ENCODE data around the gene CDNF.
A peak's percentile ranks its signal among the peaks of the same experiment; 100 is the strongest.

CDNF gene

DNA sequence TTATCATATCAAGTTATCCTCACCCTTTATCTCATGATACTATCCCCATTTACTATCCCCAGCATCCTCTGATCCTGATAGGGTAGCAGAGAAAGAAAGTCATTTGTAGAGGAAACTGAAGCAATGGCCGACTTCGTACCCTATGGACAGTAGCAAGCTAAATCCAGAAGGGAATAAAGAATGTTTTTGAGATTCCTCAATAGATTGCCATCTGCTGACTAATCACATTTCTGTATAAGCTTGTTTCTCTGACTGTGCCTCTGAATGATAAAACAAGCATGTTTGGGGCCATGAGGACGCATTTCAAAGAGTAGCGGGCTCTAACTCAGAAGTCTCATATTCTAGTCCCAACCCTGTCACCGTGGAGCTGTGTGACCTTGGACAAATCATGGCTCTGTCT, 49.9 kb downstream of the CDNF start:
- DNase-seq (ENCODE audit: low spot score), result no peak

DNA sequence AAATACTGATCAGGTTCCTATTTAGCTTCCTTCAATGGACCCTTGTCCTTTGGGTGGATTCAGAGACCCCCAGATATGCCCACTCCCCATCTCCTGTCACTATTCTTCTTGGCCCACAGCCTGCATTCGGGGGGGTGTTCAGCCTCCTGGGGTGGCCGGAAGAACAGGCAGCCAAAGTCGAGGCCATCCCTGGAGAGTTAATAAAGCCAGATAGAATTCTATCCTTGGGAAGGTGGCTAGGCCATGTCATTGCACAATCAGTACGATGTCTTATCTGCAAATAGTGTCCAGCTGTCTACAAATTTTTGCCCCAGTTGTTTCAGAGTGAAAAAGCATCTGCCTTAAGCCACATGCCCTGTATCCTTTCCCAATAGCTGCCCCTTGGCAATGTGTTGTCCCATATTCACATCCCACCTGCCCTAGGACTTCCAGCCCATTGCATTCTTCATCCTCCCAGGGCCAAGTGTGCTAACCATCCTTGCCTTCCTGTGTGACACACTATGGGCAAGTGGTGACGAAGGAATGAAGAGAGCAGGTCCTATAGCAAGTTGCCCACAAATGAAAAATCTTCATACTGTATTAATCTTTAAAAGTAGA, 53.3 kb downstream of the CDNF start:
- no peak for DNase-seq (ENCODE audit: low spot score)

DNA sequence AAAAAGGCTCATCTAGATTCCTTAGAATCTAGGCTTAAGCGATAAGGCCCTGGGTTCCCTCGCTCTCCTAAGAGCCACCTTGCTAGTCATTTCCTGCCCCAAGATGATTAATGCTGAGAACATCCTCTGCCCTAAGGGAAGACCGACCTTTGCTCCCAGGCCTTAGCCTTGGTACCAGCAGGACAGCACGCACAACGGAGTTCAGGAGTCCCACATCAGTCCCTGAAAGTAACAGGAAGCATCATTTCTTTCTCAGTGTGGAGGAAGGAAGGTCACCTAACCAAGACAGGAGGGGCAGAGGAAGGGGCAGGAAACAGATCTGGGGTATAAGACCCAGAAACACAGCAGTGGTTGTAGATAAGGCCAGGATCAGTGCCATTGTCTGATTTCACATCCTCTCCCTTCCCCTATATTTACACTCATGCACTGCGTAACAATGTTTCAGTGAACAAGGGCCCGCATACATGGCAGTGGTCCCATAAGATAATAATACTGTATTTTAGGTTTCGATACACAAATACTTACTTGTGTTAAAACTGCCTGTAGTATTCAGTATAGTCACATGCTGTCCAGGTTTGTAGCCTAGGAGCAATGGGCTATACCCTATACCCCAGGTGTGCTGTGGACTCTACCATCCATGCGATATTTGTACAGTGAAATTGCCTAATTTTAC, 55.0 kb downstream of the CDNF start:
- DNase-seq (ENCODE audit: low spot score), result peak; percentile 60

DNA sequence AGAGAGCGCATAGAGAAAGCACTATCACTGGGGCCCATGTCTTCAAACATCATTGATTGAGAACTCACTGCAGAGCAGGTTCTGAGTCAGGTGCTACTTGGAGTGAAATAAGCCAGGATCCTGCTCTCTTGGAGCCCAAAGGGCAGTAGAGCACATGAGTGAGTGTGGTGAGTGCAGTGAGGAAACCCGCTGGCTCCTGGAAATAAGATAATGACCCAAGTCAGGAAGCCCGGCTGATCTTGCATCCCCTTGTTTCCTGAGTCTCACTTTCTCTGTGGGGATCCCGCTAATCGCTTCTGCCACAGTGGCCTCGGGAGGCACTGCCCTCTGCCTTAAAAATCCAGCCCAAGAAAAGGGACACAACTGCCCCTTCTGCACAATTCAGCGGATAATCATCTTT, 56.1 kb downstream of the CDNF start:
- DNase-seq (ENCODE audit: low spot score), result no peak

DNA sequence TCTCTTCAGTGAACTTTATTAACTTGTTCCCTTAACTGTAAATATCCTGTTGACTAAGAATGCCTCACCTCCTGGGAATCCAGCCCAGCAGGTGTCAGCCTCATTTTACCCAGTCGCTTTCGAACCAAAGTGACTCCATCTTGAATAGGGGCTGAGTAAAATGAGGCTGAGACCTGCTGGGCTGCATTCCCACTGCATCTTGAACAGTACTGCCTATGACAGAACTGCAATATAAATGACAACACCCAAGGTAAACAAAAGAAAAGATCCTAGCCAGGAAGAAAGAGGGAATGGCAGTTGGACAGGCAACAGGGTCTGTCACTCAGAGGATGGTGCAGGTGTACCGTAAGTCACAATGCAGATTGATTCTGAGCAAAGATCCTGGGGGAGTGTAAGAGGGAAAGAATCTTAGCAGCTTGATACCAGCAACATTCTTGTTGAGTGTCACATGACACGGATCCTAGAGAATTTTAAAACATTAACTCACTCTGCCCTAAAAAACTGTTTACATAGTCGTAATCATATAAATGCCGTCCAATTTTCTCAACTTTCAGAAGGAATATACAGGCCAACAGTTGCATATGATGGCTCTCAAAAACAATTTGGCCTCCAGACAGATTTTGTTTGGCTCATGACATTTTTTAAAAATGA, 58.7 kb downstream of the CDNF start:
- no peak for DNase-seq (ENCODE audit: low spot score)

DNA sequence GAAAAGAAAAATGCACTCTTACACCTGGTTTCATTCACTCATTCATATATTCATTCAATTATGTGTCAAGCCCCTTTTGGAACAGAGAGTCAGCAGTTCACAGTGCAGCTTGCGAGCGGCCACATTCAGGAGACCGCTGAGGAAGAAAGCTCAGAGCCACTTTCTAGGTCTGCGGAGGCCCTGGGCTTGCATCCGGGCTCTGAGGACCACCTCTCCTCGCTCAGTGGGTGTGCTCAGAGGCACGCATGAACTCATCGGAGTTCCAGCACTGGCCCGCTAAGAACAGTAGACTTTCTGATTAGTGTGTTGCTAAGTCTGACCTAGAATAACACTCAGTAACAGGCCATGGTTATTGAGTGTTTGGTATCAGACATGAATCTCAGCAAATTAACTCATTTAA, 61.3 kb downstream of the CDNF start:
- no peak for DNase-seq (ENCODE audit: low spot score)

DNA sequence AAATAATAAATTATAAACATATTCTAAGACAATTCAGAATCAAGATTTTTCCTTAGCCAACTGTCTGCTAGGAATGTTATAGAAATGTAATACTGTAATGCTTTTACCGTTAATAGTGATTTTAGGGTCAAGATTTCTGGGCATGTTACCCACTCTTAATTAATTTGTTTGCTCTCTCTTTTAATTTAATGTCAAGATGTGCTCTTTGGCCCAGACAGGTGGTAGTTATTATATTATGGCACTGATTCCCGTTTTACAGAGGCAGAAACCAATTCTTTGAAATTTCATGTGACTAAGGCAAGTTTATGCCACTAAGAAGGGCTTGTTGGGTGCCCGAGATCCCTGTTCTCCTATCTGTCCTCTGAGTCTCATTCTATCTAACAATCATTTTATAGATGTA, 62.2 kb downstream of the CDNF start:
- no peak for DNase-seq (ENCODE audit: low spot score)

DNA sequence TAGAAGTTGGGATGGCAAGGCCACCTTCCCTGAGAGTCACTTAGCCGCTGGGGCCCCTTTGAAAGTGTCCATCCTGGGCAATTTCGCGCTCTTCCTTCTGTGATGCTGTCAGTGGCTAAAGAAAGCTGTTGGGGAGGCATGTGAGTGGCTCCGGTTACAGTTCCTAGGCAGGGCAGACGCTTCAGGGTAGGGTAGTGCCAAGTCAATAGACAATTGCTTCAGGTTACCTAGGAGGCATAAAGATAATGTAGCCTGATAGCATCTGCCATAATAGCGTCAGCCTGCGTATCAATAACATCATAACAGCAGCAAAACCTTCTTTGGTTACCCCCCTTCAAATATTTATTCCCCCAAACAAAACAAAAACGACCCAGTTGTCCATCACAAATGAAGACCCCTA, 63.0 kb downstream of the CDNF start, which contains the start of gene FAM107B:
FAM107B (minus strand) TSS at position 101 of the 400 bp plus-strand sequence. CDS start 234 bp downstream, outside the sequence.
- DNase-seq (ENCODE audit: low spot score), result no peak

DNA sequence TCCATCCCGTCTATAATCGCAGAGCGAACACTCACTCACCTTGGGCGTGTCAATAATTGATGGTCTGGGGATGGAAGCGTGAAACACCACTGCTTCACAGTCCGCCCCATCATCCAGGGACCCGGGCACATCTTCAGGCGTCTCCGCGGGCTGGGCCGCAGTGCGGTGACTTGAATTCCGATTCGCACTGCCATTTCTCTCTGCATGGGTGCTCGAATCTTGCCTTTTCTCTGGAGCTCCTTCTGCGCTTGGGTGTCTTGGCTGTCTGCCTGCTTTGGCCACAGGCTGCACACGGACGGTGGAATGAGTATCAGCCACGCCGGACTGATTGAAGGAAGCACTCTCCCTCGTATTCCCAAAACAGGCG, 63.6 kb downstream of the CDNF start:
- no peak for DNase-seq (ENCODE audit: low spot score)

DNA sequence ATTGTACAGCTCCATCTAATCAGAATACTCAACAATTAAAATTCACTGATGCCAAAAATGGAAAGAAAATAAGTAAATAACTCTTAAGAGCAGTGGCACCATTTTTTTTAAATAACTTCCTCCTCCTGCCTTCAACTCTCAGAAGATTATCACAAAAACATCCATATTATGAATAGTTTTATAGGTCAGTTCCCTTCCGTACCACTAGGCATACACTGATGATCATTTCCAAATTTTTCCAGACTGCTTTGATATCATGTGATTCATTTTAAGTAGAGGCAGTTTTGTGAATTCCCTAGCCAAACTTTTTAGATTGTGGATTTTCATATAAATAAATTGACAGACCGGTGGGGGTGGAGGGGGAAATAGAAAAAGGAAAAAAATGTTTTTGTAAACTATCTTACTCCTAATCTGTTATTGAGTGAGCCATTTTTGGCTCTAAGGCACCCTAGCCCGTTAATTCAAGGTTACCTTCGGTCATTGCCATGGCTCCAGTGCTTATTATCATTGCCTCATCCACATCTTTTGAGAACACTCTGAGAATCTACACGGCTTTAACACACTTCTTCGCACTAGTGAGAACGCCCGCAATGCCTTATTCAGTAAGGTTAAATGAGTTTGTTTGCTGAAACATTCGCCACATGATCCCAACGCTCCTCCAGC, 64.2 kb downstream of the CDNF start:
- DNase-seq (ENCODE audit: low spot score), result no peak

DNA sequence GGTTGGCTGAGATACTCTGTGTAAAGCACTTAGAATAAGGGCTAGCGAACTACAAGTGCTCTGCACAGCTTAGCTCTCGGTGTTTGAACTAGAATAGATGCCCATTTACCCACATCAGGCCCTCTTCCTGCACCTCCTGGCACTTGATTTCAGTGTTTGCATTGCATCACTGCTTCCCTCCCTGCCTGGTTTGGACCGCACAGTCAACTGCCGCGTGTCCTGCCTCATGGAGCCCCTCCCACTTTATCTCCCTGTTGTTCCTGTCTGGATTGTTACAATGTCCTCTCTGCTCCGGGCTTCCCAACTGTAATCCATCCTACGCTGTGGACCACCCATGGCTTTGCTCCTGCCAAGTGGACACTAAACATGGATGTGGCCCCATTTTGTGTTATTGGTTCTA, 65.4 kb downstream of the CDNF start:
- DNase-seq (ENCODE audit: low spot score), result no peak

DNA sequence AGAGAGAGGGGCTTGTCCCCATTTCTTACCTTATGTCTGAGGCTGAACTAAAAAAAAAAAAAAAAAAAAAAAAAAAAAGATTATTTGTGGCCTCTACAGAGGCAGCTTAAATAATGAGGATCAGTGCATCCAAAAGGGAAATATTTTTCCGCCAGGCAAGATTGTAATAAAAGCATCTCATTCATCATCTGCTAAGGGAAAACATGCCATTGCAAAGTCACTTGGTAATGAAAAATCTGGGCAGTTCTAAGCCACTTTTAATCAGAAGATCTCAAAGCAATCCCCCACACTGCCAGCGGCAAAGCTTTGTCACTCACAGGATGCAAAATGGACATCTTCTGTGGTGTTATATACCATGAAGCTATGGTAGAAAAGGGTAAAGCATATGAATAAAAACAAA, 66.9 kb downstream of the CDNF start:
- no peak for DNase-seq (ENCODE audit: low spot score)
